H1 (cell line): ENCODE measurements around the gene EFEMP1. TPM values are rescaled to one million over a fixed set of nuclear protein-coding genes. Genes with fewer than 3 reads are reported as not detected.

Experiments used
- CTCF ChIA-PET: fragments of 300-600 bp; sonication (Branson Sonifier 250); formaldehyde crosslinking; loops from one replicate; lab custom pipeline; 2021; ENCODE audit not compliant: partially characterized antibody; lab: Charles Lee
- POLR2A ChIA-PET: fragments of 300-600 bp; sonication (Branson Sonifier 250); formaldehyde crosslinking; loops from one replicate; lab custom pipeline; 2021; ENCODE audit warnings: inconsistent platforms; ENCODE audit not compliant: partially characterized antibody; lab: Charles Lee
- DNase-seq, 2 experiments: peaks; one replicate each; pipeline versions ENCODE4 v3.0.0 to v3.0.0-alpha.2; 2010 to 2022; ENCODE audit warnings: low spot score in 2 of 2, low read depth in 1 of 2, mixed read lengths in 1 of 2
- FAIRE-seq: peaks from 2 replicates; lab custom pipeline; 2011; peaks lifted over from hg19 to GRCh38; lab: Jason Lieb, UNC
- H2AFZ ChIP-seq: 2 replicates; pipeline ENCODE4 v1.8.1; 2012; ENCODE audit warnings: low read length, inconsistent platforms
- H2AK5ac ChIP-seq: 2 replicates; pipeline ENCODE4 v1.6.1; 2013; ENCODE audit warnings: low read depth, low read length
- H2BK120ac ChIP-seq: replicated peaks from 2 replicates; pipeline ENCODE3; 2013; ENCODE audit warnings: low read depth, low read length, inconsistent platforms
- H2BK12ac ChIP-seq: 2 replicates; pipeline ENCODE4 v1.6.1; 2013; ENCODE audit warnings: low read depth, low read length
- H2BK15ac ChIP-seq: 2 replicates; pipeline ENCODE4 v1.6.1; 2013; ENCODE audit warnings: low read length
- H2BK20ac ChIP-seq: 2 replicates; pipeline ENCODE4 v1.6.1; 2013; ENCODE audit warnings: low read length
- H2BK5ac ChIP-seq: 2 replicates; pipeline ENCODE4 v1.6.1; 2013; ENCODE audit warnings: low read depth, low read length
- H3K14ac ChIP-seq: 2 replicates; pipeline ENCODE4 v1.6.1; 2013; ENCODE audit warnings: inconsistent platforms; ENCODE audit not compliant: insufficient read length
- H3K18ac ChIP-seq: 2 replicates; pipeline ENCODE4 v1.6.1; 2013; ENCODE audit warnings: low read length; ENCODE audit errors: extremely low read depth
- H3K23ac ChIP-seq: 2 replicates; pipeline ENCODE4 v1.6.1; 2013; ENCODE audit warnings: inconsistent platforms; ENCODE audit not compliant: insufficient read length
- H3K23me2 ChIP-seq: 2 replicates; pipeline ENCODE4 v1.6.1; 2013; ENCODE audit warnings: low read depth, low read length
- H3K27ac ChIP-seq: 2 replicates; pipeline ENCODE4 v1.6.1; 2011; ENCODE audit warnings: low read depth, low read length, inconsistent platforms
- H3K27me3 ChIP-seq, 4 experiments: replicated peaks in 1 of 4; 1 replicate in 1 of 4; 2 replicates in 3 of 4; pipeline versions ENCODE4 v1.6.1 to v1.8.1; 2011 to 2013; ENCODE audit warnings: low read length in 3 of 4, mild to moderate bottlenecking in 3 of 4, inconsistent platforms in 2 of 4, mixed read lengths in 2 of 4, moderate library complexity in 1 of 4; ENCODE audit not compliant: control insufficient read depth in 3 of 4, insufficient read depth in 3 of 4; ENCODE audit errors: extremely low read depth in 1 of 4
- H3K36me3 ChIP-seq, 4 experiments: 2 replicates each; pipeline versions ENCODE4 v1.6.1 to v1.8.1; 2011 to 2013; ENCODE audit warnings: mild to moderate bottlenecking in 4 of 4, low read length in 3 of 4, moderate library complexity in 2 of 4, control low read depth in 1 of 4, inconsistent platforms in 1 of 4; ENCODE audit not compliant: insufficient read depth in 4 of 4, control insufficient read depth in 2 of 4
- H3K4ac ChIP-seq: replicated peaks from 2 replicates; pipeline ENCODE3; 2013; ENCODE audit warnings: low read length, low read depth, mixed read lengths, inconsistent platforms; ENCODE audit not compliant: insufficient read length
- H3K4me1 ChIP-seq, 4 experiments: replicated peaks in 1 of 4; 1 replicate in 1 of 4; 2 replicates in 3 of 4; pipeline versions ENCODE4 v1.6.1 to v1.8.1; 2011 to 2013; ENCODE audit warnings: low read length in 3 of 4, inconsistent platforms in 2 of 4, mixed read lengths in 1 of 4; ENCODE audit not compliant: insufficient read depth in 4 of 4, control insufficient read depth in 3 of 4
- H3K4me2 ChIP-seq, 2 experiments: 2 replicates each; pipeline versions ENCODE4 v1.6.1 to v1.8.1; 2011 to 2013; ENCODE audit warnings: low read depth in 2 of 2, low read length in 2 of 2, control low read depth in 1 of 2, inconsistent platforms in 1 of 2, mild to moderate bottlenecking in 1 of 2; ENCODE audit not compliant: insufficient read depth in 1 of 2
- H3K4me3 ChIP-seq, 4 experiments: fragments of 200-600, 300-600 bp in 1 of 4; sonication (generic), shearing (Covaris generic), sonication (Bioruptor Twin) in 1 of 4; 2 replicates each; pipeline versions ENCODE4 v1.5.1 to v1.8.1; 2011 to 2016; ENCODE audit warnings: low read length in 4 of 4, low read depth in 3 of 4, control low read depth in 2 of 4, inconsistent platforms in 2 of 4, mild to moderate bottlenecking in 2 of 4, mixed read lengths in 1 of 4, moderate library complexity in 1 of 4; ENCODE audit not compliant: insufficient read depth in 2 of 4; ENCODE audit errors: extremely low read depth in 1 of 4
- H3K56ac ChIP-seq: replicated peaks from 2 replicates; pipeline ENCODE3; 2013; ENCODE audit warnings: low read depth, mild to moderate bottlenecking, mixed read lengths, low read length, inconsistent platforms; ENCODE audit not compliant: insufficient read length
- H3K79me1 ChIP-seq: 2 replicates; pipeline ENCODE4 v1.6.1; 2013; ENCODE audit warnings: low read depth, low read length, control low read depth
- H3K79me2 ChIP-seq, 2 experiments: 2 replicates each; pipeline versions ENCODE4 v1.6.1 to v1.8.1; 2012 to 2013; ENCODE audit warnings: low read length in 2 of 2, mild to moderate bottlenecking in 2 of 2, inconsistent platforms in 1 of 2; ENCODE audit not compliant: insufficient read depth in 2 of 2, control insufficient read depth in 1 of 2
- H3K9ac ChIP-seq, 4 experiments: replicated peaks in 1 of 4; 1 replicate in 1 of 4; 2 replicates in 3 of 4; pipeline versions ENCODE4 v1.6.1 to v1.8.1; 2011 to 2013; ENCODE audit warnings: low read depth in 3 of 4, low read length in 3 of 4, control low read depth in 2 of 4, mild to moderate bottlenecking in 2 of 4, moderate library complexity in 2 of 4, inconsistent platforms in 1 of 4; ENCODE audit errors: extremely low read depth in 1 of 4
- H3K9me3 ChIP-seq, 2 experiments: 2 replicates each; pipeline versions ENCODE4 v1.6.1 to v1.8.1; 2012 to 2013; ENCODE audit warnings: mild to moderate bottlenecking in 2 of 2, moderate library complexity in 2 of 2, control low read depth in 1 of 2, inconsistent platforms in 1 of 2, low read depth in 1 of 2, low read length in 1 of 2, mixed read lengths in 1 of 2; ENCODE audit not compliant: insufficient read depth in 2 of 2
- H4K20me1 ChIP-seq, 2 experiments: replicated peaks in 1 of 2; 2 replicates each; pipeline versions ENCODE3 to v1.8.1; 2011 to 2013; ENCODE audit warnings: inconsistent platforms in 2 of 2, low read length in 2 of 2, mild to moderate bottlenecking in 1 of 2; ENCODE audit not compliant: insufficient read depth in 2 of 2, control insufficient read depth in 1 of 2
- H4K5ac ChIP-seq: 2 replicates; pipeline ENCODE4 v1.6.1; 2013; ENCODE audit warnings: low read length, low read depth, mixed read lengths, inconsistent platforms; ENCODE audit not compliant: insufficient read length
- H4K8ac ChIP-seq: 2 replicates; pipeline ENCODE4 v1.8.0; 2013; ENCODE audit warnings: mild to moderate bottlenecking, moderate library complexity, low read length, inconsistent platforms; ENCODE audit not compliant: insufficient read depth; ENCODE audit errors: extremely low read depth
- H4K91ac ChIP-seq: replicated peaks from 2 replicates; pipeline ENCODE3; 2013; ENCODE audit warnings: low read length, mixed read lengths, inconsistent platforms; ENCODE audit not compliant: insufficient read length
- CHD1 ChIP-seq: IDR thresholded peaks from 2 replicates; pipeline ENCODE4 v1.6.1; 2012; ENCODE audit warnings: low read depth, low read length, improper control_type of control experiment
- EGR1 ChIP-seq: IDR thresholded peaks from 2 replicates; pipeline ENCODE4 v1.6.1; 2011; ENCODE audit warnings: low read depth, low read length, borderline replicate concordance
- FOSL1 ChIP-seq: IDR thresholded peaks from 2 replicates; pipeline ENCODE4 v1.6.1; 2011; ENCODE audit warnings: mild to moderate bottlenecking, low read depth, low read length, moderate library complexity; ENCODE audit not compliant: insufficient read depth
- JUND ChIP-seq: IDR thresholded peaks from 2 replicates; pipeline ENCODE4 v1.6.1; 2011; ENCODE audit warnings: mild to moderate bottlenecking, improper control_type of control experiment, low read length
- KDM4A ChIP-seq: IDR thresholded peaks from one replicate; pipeline ENCODE4 v1.7.1; 2012; ENCODE audit warnings: low read depth, mild to moderate bottlenecking, moderate library complexity, low read length, inconsistent platforms; ENCODE audit not compliant: severe bottlenecking
- POLR2A ChIP-seq, 2 experiments: IDR thresholded peaks; 1 replicate in 1 of 2; 2 replicates in 1 of 2; pipeline ENCODE4 v1.6.1; 2011; ENCODE audit warnings: low read depth in 2 of 2, low read length in 2 of 2, mild to moderate bottlenecking in 2 of 2; ENCODE audit errors: control extremely low read depth in 1 of 2
- POLR2AphosphoS5 ChIP-seq: IDR thresholded peaks from 2 replicates; pipeline ENCODE4 v1.6.1; 2011; ENCODE audit warnings: low read depth, low read length
- RXRA ChIP-seq: IDR thresholded peaks from 2 replicates; pipeline ENCODE4 v1.6.1; 2011; ENCODE audit warnings: low read depth, mild to moderate bottlenecking, low read length, moderate library complexity; ENCODE audit not compliant: insufficient read depth
- SIRT6 ChIP-seq: IDR thresholded peaks from one replicate; pipeline ENCODE4 v1.7.1; 2012; ENCODE audit warnings: low read length, inconsistent platforms
- SP2 ChIP-seq: IDR thresholded peaks from 2 replicates; pipeline ENCODE4 v1.6.1; 2012; ENCODE audit warnings: mild to moderate bottlenecking, low read length, inconsistent platforms
- WGBS, 2 experiments: shearing (Covaris generic) in 1 of 2; methylation state at CpG; one replicate each; pipeline versions ENCODE4 v1.1.6 to v1.1.7; 2013 to 2015; ENCODE audit warnings: low lambda C conversion rate in 2 of 2, mixed read lengths in 2 of 2, inconsistent platforms in 1 of 2, low coverage in 1 of 2, missing lambda C conversion rate in 1 of 2; ENCODE audit not compliant: insufficient replicate concordance in 2 of 2, insufficient coverage in 1 of 2, insufficient read length in 1 of 2; ENCODE audit errors: extremely low coverage in 1 of 2, missing lambda C conversion rate in 1 of 2; 5-methylcytosine and 5-hydroxymethylcytosine counted together
- polyA plus RNA-seq, 7 experiments: library from polyadenylated mRNA; depleted of rRNA in 3 of 7; stranded (reverse) in 5 of 7; unstranded in 2 of 7; fragments of >200 nt in 5 of 7; fragments of 200-250 nt in 2 of 7; gene quantifications; 1 replicate in 5 of 7; 2 replicates in 1 of 7; 4 replicates in 1 of 7; pipeline versions ENCODE4 v1.2.1 to v1.2.3, GENCODE V29; 2011 to 2013; ENCODE audit warnings: missing spikeins in 2 of 7, mixed read lengths in 2 of 7
- total RNA-seq: library from RNA; stranded (reverse); fragmentation: NEBNext Ultra II Directional; extraction: Animal tissue kit (Norgen Biotek cat#: 25700); gene quantifications from 2 replicates; pipeline ENCODE4 v1.2.1, GENCODE V29; 2021
- TF ChIP-seq, protein P1 (sequence below), 3 experiments: IDR thresholded peaks; 1 replicate in 2 of 3; 2 replicates in 1 of 3; pipeline versions ENCODE4 v1.5.1 to v1.6.1; 2011; ENCODE audit warnings: low read length in 3 of 3, mild to moderate bottlenecking in 3 of 3, inconsistent platforms in 2 of 3, low read depth in 1 of 3, moderate library complexity in 1 of 3; ENCODE audit not compliant: insufficient read depth in 1 of 3; ENCODE audit errors: control extremely low read depth in 1 of 3
- TF ChIP-seq, protein P2 (sequence below): IDR thresholded peaks from 2 replicates; pipeline ENCODE4 v1.6.1; 2011; ENCODE audit warnings: low read length, improper control_type of control experiment

The EFEMP1 gene
- total and polyA plus RNA-seq, 2 of the 8 experiments (the other 6 are each of a cell fraction or from before 2014, with no cell fraction given): 15.5 to 19.7 TPM

- no peak for DNase-seq
- CTCF ChIA-PET: interaction anchor here (0.6 to 1.7 kb wide), 4 partner anchors 18 to 225 kb away, joined by 3 to 8 read pairs (median 5); no protein-coding TSS in a partner anchor
- Histone ChIP-seq H3K4me1 (no peaks in the 10 kb centered on the region), H3K14ac (no peak overlapping the region), H3K4ac (no peak overlapping the region), H3K4me2 (no peak overlapping the region), H3K18ac (no peak overlapping the region), H2BK120ac (peak overlapping the region; percentile 38), H3K9me3 (no peaks in the 10 kb centered on the region), H3K9ac (no peak overlapping the region), H4K91ac (no peak overlapping the region), H2AK5ac (no peak overlapping the region), H3K23ac (no peak overlapping the region), H2AFZ (peak overlapping the region; percentile 60), H3K23me2 (peaks cover 1% of the 10 kb centered on the region; the same call in 1 of the 2 replicates), H2BK20ac (no peak overlapping the region), H4K5ac (no peak overlapping the region), H3K27me3 (no peaks in the 10 kb centered on the region), H2BK12ac (no peak overlapping the region), H3K36me3 (no peaks in the 10 kb centered on the region), H2BK15ac (no peak overlapping the region), H2BK5ac (no peak overlapping the region), H3K79me2 (no peaks in the 10 kb centered on the region), H4K20me1 (no peaks in the 10 kb centered on the region), H3K27ac (no peak overlapping the region), H3K4me3 (no peak overlapping the region), H3K56ac (no peak overlapping the region), H4K8ac (no peak overlapping the region), H3K79me1 (no peaks in the 10 kb centered on the region)
- TF ChIP-seq POLR2A (IDR thresholded peaks at IDR 0.05; ENCODE audit: control extremely low read depth in 1 of 2, low read depth in 2 of 2, low read length in 2 of 2) (no peak), POLR2AphosphoS5 (no peak), EGR1 (no peak), CHD1 (no peak), JUND (no peak), FOSL1 (no peak), SP2 (no peak), KDM4A (no peak), SIRT6 (no peak), RXRA (no peak)
- TF ChIP-seq, protein P1, sequence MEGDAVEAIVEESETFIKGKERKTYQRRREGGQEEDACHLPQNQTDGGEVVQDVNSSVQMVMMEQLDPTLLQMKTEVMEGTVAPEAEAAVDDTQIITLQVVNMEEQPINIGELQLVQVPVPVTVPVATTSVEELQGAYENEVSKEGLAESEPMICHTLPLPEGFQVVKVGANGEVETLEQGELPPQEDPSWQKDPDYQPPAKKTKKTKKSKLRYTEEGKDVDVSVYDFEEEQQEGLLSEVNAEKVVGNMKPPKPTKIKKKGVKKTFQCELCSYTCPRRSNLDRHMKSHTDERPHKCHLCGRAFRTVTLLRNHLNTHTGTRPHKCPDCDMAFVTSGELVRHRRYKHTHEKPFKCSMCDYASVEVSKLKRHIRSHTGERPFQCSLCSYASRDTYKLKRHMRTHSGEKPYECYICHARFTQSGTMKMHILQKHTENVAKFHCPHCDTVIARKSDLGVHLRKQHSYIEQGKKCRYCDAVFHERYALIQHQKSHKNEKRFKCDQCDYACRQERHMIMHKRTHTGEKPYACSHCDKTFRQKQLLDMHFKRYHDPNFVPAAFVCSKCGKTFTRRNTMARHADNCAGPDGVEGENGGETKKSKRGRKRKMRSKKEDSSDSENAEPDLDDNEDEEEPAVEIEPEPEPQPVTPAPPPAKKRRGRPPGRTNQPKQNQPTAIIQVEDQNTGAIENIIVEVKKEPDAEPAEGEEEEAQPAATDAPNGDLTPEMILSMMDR (IDR thresholded peaks at IDR 0.05; ENCODE audit: control extremely low read depth in 1 of 3, insufficient read depth in 1 of 3, low read depth in 1 of 3, low read length in 3 of 3): no peak
- TF ChIP-seq, protein P2, sequence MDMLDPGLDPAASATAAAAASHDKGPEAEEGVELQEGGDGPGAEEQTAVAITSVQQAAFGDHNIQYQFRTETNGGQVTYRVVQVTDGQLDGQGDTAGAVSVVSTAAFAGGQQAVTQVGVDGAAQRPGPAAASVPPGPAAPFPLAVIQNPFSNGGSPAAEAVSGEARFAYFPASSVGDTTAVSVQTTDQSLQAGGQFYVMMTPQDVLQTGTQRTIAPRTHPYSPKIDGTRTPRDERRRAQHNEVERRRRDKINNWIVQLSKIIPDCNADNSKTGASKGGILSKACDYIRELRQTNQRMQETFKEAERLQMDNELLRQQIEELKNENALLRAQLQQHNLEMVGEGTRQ: no peak
- WGBS, 2 experiments: 100% methylated on average over 1 of the region's 1 CpG; no CpG with 5 or more reads in 1 of the 2 experiments
- FAIRE-seq: no peak
- POLR2A ChIA-PET: interaction anchor here (0.9 kb wide), 2 partner anchors 10 to 20 kb away, joined by 3 read pairs; partner anchors contain the start of gene EFEMP1
Observed at GRCh38 chr2:55943466-55943865, 19.9 kb upstream of the EFEMP1 start.
